GM03348 (cell line): ENCODE measurements around the gene SCLT1.

ENCODE experiments used
- DNase-seq: peaks from one replicate; pipeline ENCODE4 v3.0.0; 2012; ENCODE audit warnings: low spot score

The SCLT1 gene

GRCh38 chr4:128869776-128870509, 223.4 kb downstream of the SCLT1 start:
- no peak for DNase-seq

- DNase-seq, result no peak
Observed at GRCh38 chr4:128868758-128869157, 224.6 kb downstream of the SCLT1 start.

- no peak for DNase-seq
Observed at GRCh38 chr4:128866691-128867090, 226.6 kb downstream of the SCLT1 start.

- DNase-seq, result no peak
Observed at GRCh38 chr4:128866269-128866668, 227.1 kb downstream of the SCLT1 start.

- no peak for DNase-seq
Observed at GRCh38 chr4:128865132-128865531, 228.2 kb downstream of the SCLT1 start.

GRCh38 chr4:128863312-128864075, 229.8 kb downstream of the SCLT1 start:
- peak; percentile 85 for DNase-seq

- DNase-seq, result no peak
Observed at GRCh38 chr4:128862608-128863311, 230.6 kb downstream of the SCLT1 start.

- no peak for DNase-seq
Observed at GRCh38 chr4:128861856-128862518, 231.4 kb downstream of the SCLT1 start.

GRCh38 chr4:128859887-128860677, 233.3 kb downstream of the SCLT1 start:
- peak; percentile 69 for DNase-seq

GRCh38 chr4:128858879-128859671, 234.3 kb downstream of the SCLT1 start:
- peak; percentile 70 for DNase-seq

GRCh38 chr4:128856246-128856645, 237.1 kb downstream of the SCLT1 start:
- no peak for DNase-seq

- DNase-seq, result no peak
Observed at GRCh38 chr4:128855621-128856020, 237.7 kb downstream of the SCLT1 start.

GRCh38 chr4:128854433-128854832, 238.9 kb downstream of the SCLT1 start:
- peak; percentile 27 for DNase-seq

GRCh38 chr4:128853741-128854140, 239.6 kb downstream of the SCLT1 start:
- DNase-seq, result no peak

GRCh38 chr4:128850252-128850651, 243.1 kb downstream of the SCLT1 start:
- no peak for DNase-seq

GRCh38 chr4:128848461-128848860, 244.9 kb downstream of the SCLT1 start:
- DNase-seq, result no peak

GRCh38 chr4:128847082-128847724, 246.1 kb downstream of the SCLT1 start:
- no peak for DNase-seq

- DNase-seq, result no peak
Observed at GRCh38 chr4:128846063-128846462, 247.3 kb downstream of the SCLT1 start.

GRCh38 chr4:128844931-128845330, 248.4 kb downstream of the SCLT1 start:
- no peak for DNase-seq

- no peak for DNase-seq
Observed at GRCh38 chr4:128841402-128841801, 251.9 kb downstream of the SCLT1 start.
